COR-L47 (cell line): ENCODE data around the gene ORMDL3.

ENCODE experiments used
- DNase-seq: peaks from one replicate; lab custom pipeline; 2025; lab: John Stamatoyannopoulos, UW

Gene ORMDL3, protein sequence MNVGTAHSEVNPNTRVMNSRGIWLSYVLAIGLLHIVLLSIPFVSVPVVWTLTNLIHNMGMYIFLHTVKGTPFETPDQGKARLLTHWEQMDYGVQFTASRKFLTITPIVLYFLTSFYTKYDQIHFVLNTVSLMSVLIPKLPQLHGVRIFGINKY

DNA sequence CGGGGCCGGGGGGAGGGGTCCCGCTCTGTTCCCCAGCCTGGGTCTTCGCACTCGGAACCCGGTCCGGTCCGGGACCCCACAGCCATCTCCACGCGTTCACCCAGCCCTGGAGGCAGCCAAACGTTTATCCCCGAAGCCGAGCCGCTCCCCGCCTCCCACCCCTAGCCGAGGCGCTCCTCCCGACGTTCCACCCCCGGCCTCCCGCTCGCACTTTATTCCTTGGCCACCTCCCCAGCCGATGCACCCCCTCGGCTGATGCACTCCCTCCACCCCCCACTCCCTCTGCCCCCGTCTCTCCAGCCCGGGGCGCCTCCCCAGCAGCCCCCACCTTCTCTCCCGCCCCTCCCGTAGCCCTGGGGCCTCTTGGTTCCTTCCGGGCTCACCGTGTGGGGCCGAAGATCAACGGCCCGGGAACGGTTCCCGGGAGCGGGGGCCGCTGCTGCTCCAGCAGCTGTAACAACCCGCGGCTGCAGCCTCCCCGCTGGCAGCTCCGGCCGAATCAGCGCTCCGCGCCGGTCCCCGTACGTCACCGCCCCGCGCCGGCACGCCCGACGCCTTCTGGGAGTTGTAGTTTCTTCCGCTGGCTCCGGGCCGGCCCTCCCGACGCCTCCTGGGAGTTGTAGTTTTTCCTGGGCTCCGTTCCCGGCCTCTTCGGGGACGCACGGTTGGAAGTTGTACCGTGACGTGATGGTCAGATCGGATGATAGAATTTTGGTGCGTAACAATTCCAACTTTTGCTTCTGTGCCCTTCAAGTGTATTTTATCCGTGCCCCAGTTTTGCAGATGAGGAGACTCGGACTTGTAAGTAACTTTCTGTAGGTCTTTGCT, at the start of gene ORMDL3, which contains the start of gene LRRC3C:
Gene ORMDL3, minus strand, starts transcription at position 501 of the 828 bp plus-strand sequence. CDS start 3,398 bp downstream, outside the sequence.
Gene LRRC3C, plus strand, starts transcription at position 632 of the 828 bp plus-strand sequence. CDS start 13,792 bp downstream, outside the sequence.
- peak; percentile 85 for DNase-seq

DNA sequence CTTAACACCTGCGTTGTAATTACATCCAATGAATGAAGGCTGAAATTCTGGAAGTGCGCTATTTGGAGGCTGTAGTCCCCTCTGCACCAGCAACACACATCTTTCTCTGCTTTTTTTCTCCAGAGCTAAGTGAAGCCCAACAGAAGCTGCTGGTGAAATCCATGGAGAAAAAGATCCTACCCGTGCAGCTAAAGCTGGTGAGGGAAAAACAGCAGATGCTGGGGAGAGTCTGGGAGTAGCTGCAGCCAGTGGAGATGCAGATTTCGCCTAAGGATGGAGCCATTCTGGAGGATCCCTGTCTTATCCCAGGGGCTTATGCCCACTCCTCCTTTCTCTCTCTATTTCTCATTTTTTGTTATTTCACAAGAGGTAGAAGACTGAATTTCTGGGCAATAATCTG, 48.4 kb upstream of the ORMDL3 start:
- DNase-seq, result no peak

DNA sequence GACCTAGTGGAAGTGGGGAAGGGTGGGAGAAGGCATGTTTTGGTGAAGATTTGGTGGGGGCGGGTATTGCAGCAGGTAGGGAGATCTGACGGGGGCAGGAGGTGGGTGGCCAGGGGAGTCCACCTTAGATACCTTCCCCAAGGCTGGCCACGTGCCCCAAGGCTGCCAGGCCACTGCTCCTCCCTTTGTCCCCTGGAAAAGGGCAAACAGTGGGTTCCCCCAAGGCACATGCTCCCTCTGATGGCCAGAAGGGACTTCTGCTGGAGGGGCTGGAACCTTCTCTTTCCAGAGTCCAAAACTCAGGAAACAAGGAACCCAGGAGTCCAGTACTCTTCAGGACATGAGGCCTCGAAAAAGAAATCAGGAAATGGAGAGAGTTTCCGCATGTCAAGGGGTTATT, 47.0 kb upstream of the ORMDL3 start:
- DNase-seq, result no peak

DNA sequence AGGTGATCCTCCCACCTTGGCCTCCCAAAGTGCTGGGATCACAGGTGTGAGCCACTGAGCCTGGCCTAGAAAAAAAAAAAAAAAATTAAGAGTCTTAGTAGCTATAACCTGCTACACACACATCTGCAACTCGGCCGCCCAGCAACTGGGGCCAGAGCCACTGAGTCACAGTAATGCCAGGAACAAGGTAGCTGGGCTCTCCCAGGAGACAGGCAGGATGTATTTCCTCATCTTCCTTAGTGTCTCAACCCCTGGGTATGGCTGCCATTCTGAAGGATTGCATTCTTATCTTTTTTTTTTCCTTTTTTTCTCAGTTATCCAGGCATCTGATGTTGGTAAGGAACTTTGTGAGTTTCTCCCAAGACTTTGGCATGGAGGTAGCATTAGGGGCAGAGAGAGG, 46.1 kb upstream of the ORMDL3 start:
- DNase-seq, result no peak

DNA sequence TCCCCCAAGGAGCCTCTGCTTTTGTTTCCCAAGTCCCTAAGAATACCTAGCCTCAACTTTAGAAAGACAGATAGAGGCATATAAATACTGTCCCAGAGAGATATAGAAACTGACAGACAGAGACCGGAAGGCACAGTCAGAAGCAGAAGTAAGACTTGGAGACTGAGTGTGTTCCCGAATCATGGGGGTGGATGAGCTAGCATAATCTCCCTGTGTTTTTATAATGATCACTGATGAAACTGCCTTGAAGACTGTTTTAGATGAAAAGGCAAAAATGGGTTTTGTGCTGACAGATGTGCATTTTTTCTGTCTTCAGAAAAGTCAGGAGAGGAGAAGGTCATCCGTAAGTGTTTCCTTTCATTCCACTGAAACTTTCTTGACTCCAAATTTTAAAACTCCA, 44.9 kb upstream of the ORMDL3 start:
- DNase-seq, result no peak

DNA sequence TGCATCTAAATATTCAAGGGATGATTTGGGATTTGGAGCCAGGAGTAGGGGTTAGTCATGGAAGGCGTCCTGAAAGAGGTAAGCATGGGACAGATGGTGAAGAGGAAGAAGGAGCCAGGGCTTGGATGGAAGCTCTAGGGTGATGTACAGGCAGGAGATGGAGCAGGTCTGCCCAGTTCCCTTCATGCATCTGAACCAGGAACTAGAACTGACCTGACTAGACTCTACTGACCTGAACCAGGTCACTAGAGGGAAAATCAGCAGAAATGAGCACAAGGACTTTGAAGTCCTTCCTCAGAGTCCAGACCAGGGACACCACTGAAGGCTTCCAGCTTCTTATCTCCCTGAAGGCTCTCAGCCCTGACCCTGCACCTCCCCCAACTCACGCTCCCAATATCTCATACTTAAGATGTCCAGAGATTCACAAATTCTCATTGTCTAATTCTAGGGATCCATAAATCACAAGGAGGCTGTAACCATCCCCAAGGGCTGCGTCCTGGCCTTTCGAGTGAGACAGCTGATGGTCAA, 43.7 kb upstream of the ORMDL3 start:
- DNase-seq, result no peak

DNA sequence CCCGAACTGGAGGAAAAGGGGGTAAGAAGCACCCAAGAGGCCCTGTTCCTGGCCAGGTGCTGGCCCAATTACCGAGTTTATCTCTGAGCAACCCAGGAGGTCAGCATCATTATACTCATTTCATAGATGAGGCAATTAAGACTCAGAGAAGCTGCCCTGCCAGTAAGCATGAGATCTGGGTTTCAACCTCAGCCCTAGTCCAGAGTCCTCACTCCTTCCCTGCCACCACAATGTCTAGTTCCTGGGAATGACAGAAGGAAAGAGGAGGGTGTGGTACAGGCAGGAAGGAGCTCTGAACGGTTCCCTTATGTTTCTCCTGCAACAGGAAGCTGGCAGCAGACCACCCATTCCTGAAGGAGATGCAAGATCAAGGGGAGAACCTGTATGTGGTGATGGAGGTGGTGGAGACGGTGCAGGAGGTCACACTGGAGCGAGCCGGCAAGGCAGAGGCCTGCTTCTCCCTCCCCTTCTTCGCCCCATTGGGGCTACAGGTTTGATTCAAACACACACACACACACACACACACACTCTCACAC, 42.8 kb upstream of the ORMDL3 start:
- no peak for DNase-seq

DNA sequence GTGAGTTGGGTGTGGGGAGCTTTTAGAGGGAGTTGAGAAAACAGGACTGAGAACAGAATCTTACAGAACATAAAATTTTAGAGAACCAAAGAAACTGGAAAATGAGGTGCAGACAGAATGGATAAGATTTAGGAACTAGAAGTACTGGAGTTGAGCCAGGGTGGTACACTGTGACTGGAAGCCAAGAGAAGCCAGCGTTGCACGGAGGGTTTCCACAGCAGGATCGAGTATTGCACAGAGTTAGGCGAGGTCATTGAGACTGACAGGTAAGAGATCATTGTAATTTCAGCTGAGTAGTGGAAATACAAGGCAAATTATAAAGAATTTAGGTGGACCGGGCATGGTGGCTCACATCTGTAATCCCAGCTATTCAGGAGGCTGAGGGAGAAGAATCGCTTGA, 42.0 kb upstream of the ORMDL3 start:
- no peak for DNase-seq

DNA sequence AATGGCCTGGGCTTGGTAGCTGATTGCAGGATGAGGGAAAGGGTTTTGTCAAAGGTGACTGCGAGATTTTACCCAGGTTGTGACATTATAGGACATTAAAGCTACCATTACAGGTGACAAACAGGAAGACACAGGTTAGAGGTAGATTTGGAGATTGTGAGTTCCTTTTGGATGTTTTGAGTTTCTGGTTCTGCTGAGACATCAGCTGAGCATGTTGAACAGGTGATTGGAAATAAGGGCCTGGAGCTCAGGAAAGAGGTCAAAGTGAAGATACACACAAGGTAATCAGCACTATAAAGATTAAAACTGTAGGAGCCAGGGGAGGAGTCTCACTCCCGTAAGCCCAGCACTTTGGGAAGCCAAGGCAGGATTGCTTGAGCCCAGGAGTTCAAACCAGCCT, 41.4 kb upstream of the ORMDL3 start:
- no peak for DNase-seq

DNA sequence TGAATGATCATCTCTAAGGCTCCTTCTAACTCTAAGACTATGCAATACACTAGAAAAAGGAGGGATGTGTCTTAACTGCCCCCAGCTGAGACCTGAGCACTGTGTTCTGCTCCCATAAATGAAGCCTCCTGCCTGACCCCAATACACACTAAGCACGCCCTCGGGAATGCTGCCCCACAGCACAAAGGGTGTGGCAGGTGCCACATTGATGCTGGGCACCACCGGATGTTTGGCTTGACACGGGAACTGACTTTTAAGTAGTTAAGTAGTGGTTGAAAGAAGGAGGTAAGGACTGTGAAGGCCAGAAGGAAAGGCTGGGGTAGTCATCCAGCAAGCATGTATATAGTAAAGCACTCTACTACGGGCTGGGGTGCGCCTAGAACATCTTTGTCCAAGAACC, 39.4 kb upstream of the ORMDL3 start:
- DNase-seq, result no peak

DNA sequence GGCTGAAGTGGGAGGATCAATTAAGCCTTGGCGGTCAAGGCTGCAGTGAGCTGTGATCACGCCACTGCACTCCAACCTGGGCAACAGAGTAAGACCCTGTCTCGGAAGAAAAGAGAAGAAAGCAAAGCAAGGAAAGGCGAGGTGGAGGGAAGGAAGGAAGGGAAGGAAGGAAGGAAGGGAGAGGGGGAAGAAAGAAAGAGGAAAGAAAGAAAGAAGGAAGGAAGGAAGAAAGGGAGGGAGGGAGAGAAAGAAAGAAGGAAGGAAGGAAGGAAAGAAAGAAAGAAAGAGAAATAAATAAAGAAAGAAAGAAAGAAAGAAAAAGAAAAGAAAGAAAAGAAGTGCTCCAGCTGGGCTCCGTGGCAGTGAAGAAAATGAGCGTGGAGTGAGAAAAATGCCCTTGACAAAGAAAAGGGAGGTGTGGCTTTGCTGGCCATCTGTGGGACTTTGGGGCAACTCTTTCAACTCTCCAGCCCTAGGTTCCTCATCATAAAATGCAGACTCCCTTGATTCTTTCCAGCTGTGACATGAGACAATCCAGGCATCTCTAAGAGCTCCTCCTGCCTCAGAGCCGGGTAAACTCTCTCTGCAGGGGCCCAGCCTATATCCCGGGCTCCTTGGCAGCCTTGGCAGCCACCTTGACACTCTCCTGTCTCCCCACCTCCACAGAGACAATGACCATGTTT, 37.8 kb upstream of the ORMDL3 start:
- no peak for DNase-seq

DNA sequence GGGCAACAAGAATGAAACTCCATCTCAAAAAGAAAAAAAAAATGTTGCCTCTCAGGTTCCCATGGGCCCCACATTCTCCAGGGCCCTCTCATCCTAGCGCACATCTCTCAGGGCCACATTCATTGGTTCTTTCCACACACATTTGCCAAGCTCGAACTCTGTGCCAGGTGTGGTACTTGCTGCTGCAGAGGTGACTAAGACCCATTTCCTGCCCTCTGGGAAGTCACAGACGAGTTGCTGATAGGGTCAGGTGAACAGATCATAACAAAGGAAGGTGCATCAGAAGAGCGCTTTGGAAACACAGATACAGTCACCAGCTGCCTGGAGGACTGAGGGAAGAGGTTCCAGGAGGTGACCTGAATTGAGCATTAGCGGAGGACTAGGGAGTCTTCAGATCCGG, 36.4 kb upstream of the ORMDL3 start:
- no peak for DNase-seq

DNA sequence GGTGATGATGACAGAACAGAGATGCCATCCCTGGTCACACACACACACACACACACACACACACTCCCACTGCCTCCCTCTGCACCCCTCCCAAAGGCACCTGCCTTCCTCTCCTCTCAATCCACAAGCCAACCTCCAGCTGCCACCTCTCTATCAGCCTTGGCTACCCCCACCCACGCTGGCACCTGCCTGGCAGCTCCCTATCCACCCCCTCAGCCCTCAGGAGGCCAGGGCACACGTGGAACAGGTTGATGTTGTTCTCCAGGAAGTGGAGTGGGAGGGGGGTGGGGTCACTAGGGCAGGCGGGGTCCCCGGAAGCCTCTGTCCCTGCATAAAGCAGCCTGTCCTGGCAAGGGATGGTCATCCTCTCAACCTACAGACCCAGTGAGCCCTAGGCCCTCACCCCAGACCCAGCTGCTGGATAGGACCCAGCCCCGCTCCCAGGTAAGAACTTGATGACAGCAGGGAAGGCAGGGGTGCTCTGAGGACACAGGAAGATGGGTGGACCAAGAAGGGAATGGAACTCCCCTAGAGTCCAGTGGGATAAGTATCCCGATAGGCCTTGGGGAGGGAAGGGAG, 35.3 kb upstream of the ORMDL3 start, which contains the start of gene GSDMA:
Gene GSDMA, plus strand, starts transcription at position 363 of the 579 bp plus-strand sequence. CDS start 2,684 bp downstream, outside the sequence.
- DNase-seq, result no peak

DNA sequence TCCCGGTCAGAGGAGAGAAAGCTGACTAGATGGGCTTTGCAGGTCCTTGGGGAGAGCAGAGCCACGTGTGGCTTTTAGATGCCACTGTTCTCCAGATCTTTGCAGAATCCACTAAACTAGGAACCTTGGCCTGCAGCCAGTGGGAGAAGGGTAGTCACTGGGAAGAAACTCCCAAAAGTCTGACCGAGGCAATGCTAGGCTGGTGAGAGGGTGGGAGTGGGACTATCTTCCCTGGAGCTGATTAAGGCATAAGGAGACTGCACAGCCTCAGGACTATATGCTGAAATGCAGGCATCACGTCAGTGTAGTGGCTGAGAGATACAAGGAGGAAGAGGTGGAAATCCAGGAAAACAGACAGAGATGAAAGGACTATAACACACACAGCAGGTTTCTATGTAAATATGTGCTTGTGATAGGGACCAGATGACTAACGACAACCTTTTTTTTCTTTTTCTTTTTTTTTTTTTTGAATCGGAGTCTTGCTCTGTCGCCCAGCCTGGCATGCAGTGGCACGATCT, 33.2 kb upstream of the ORMDL3 start:
- no peak for DNase-seq

DNA sequence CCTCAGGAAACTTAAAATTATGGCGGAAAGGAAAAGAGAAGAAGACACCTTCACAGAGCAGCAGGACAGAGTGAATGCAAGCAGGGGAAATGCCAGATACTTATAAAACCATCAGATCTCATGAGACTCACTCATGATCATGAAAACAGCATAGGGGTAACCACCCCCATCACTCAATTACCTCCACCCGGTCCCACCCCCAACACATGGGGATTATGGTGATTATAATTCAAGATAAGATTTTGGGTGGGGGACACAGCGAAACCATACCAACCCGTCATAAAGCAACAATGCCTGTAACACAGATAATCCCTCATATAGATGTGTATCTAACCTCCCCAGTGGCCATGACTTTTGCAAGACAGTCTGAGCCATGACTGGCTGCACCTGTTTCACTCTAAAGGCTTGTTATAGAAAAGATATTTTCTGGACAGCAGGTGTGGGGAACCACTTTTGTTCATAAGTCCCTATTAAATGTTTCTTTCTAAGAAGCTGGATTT, 28.4 kb upstream of the ORMDL3 start:
- DNase-seq, result no peak

DNA sequence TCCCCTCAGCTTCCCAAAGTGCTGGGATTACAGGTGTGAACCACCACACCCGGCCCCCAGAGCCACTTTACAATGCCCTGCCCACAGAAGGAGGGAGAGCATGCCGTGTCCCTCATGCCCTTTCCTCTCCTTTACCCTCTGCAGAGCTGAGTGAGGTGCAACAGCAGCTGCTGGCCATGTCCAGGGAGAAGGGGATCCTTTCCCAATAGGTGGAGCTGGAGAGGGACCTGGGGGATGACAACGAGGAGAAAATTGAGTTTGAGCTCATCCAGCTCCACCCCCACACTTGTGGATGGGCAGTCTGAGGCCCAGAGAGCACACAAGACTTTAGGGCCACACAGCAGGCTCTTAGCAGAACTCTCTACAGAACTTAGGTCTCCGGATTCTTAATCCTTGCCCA, 27.5 kb upstream of the ORMDL3 start:
- no peak for DNase-seq

DNA sequence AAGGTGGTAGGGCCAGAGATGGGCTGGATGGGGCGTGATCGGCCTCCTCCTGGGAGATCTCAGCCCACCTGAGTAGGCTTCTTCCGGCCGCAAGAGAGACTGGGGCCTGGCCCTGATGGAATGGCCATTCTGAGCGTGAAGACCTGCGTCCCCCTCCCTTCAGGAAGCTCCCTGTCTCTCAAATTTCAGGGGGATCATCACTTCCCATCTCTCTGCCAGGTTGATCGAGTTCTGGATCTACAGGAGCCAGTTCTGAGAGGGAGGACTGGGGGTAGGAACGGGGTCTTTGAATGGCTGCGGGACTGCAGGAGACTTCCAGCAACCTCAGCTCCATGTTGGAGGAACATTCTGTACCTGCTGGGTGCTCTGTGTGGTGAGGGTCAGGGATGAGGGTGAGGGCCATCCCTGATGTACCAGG, 26.1 kb upstream of the ORMDL3 start:
- no peak for DNase-seq

DNA sequence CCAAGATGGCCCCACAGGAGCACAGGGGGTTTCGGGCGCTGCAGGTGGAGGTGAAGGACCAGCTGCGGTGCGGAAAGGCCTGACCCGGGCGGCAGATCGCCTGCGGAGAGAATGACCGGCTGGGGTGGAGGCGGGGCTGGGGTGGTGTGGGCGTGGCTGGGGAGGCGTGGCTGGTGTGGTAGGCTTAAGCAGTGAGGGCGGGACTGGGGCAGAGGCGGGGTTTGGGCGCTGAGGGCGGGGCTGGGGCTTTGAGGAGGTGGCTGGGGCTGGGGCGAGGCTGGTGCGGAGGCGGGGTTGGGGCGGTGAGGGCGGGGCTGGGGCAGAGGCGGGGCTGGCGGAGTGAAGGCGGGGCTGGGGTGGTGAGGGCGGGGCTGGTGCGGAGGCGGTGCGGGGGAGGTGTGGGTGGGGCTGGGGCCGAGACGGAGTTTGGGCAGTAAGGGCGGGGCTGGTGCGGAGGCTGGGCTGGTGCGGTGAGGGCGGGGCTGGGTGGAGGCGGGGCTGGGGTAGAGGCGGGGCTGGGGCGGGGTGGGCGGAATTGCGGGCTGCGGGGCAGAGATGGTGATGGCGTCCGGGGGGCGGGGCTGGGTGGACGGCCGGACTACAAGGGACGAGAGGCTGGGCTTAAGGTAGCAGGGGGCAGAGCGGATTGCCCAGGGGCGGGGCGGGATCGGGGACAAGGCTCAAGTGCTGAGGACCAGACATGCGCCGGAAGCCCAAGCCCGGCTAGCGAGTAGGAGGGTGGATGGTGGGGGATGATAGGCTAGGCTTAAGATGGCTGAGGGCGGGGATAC, 25.5 kb upstream of the ORMDL3 start:
- DNase-seq, result peak; percentile 93

DNA sequence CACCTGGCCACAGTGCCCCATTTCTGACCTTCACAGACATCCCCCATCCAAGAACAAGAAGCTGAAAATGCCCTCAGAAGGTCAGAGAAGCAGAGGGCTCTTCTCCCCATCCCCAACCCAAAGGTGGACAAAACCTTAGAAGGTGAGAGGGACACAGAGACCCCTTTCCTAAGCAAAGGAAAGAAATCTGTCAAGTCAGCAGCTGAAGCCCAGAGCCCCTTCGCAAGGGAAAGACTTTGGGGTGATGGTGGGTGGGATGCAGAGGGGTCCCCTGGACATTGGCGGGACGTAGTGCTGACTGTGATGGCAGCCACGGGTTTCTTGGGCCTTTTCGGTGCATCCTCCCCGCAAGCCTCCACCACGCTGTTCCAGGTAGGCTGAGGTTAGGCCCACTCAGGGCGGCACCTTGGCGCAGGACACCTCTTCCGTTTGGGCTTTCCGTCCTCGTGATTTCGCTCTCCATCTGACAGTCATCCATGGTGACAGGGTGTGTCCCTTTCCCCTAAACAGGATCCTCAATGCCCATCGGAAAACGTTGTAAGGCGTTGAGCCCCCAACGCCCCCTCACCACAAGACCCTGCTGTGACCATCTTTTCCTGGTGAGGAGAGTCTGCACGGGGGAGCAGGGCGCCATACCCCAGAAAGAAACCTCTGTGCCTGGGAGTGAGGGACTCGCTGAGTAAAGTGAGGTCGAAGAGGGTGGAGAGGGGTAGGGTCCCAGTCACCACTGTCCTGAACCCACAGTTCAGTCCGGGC, 24.7 kb upstream of the ORMDL3 start:
- no peak for DNase-seq

DNA sequence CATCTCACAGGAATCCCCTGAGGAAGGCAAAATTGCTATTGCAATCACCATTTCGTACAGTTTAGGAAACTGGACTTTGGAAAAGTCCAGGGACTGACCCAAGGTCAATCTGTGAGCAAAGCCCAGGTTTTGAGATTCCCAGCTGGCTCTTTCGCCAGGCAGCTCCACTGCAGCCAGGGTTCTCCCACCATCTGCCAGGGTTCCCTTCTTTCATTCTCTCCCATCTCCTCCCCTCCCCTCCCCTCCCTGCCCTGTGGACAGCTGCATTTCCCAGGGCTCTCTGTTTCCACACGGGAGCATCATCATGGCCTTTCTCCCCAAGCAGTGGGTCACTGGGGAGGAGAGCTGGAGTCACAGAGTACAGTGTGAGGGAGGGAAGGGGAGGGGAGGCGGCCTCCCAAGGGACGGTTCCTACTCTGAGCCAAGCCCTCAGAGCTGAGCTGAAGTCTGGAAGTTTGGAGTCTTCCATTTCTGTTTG, 23.5 kb upstream of the ORMDL3 start:
- no peak for DNase-seq
